Measurements from ENCODE around the gene ALOX15B.
"Not testable (repeated sequence)": the region's sequence is repeated elsewhere in the genome, so short reads cannot be mapped to it uniquely, and the experiment has no call there.

The ALOX15B gene

DNA sequence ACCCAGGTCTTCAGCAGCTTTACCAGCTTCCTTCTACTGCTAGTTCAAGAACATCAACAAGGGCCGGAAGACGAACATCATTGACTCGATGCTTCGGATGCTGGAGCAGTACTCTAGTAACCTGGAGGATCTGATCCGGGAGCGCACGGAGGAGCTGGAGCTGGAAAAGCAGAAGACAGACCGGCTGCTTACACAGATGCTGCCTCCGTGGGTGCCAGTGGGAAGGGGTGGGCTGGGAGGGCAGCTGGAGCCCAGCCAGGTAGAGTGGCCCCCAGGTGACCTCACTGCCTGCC, 24.4 kb upstream of the ALOX15B start:
- no peak for FAIRE-seq

GRCh38 chr17:8015236-8015956, 23.5 kb upstream of the ALOX15B start:
- FAIRE-seq, result no peak

DNA sequence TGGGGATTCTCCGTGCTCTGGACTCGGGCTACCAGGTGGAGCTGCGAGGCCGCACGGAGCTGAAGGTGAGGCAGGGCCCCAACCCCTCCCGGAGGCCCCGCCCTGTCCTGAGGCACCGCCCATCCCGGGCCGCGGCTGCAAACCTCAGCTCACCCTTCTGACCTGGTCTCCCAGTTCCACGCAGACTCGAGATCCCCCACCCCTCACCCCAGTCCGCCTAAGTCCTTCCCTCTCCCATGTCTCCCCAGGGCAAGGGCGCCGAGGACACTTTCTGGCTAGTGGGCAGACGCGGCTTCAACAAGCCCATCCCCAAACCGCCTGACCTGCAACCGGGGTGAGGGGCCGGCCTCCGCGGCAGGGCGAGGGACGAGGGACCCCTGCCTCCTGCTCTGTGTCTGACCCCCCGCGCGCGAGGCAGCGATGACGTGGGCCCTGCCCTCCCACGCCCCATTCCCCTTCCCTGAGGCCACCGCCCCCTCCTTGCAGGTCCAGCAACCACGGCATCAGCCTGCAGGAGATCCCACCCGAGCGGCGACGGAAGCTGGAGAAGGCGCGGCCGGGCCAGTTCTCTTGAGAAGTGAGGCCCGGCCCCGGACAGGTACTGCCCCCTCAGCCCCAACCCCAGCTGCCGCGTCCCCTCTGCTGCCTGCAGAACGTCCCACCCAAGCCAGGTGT, 22.8 kb upstream of the ALOX15B start:
- no peak for FAIRE-seq

DNA sequence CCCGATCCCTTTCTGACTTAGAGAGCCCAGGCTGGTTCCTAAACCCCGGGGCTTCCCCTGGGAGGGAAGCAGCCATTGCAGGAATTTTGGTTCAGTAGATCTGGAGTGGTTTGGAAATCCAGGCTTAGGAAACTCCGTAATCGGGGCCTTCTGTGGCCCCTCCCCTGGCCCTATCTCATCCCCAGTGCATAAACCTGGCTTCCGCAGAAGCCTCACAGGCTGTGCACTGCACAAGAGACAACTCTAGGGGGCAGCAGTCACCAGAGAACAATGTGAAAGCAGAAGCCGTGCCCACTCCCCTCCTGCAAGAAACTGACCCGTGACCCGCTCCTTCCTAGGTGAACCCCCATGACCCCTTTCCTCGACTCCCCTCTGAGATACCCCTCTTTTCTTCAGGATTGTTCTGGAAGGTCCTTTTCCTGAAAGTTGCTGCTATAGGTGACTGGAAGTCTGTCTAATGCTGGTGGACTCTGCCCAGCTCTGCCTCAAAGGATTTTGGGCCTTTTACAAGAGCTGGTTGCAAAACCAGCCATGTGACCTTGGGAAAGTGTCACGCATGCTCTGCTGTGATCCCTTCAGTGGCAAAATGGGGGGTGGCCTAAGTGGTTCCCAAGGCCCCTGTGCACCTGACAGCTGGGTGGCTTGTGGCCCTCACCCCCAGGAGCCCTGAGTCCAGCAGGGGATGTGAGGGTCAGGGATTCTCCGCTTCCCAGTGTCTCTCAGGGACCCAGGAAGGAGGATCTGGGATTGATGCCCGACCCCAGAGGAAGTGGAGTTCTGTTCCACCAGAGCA, 22.0 kb upstream of the ALOX15B start:
- no peak for FAIRE-seq

DNA sequence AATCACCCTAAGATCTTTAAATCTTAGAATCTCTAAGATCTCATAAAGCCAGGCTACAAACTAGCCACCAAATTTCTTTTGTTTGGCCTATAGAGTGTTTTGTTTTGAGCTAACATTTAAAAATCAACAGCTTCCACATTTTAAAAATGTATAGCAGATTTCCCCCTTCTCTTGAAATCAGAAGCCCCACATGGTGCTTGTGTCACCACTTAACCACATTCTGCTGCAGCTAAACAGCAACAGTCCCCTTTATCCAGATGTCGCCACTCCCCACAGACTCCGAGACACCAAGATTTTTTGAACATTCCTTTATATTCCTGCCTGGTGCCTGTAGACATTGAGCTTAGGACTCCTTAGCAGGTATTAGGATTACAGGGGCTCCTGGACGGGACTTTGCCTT, 20.4 kb upstream of the ALOX15B start:
- no peak for FAIRE-seq

- no peak for FAIRE-seq
These were observed 19.7 kb upstream of the ALOX15B start for GRCh38 chr17:8019166-8019565.

GRCh38 chr17:8019665-8020650, 18.9 kb upstream of the ALOX15B start:
- FAIRE-seq, result no peak

- no peak for FAIRE-seq
These were observed 17.9 kb upstream of the ALOX15B start for GRCh38 chr17:8020776-8021564.

- no peak for FAIRE-seq
These were observed 17.1 kb upstream of the ALOX15B start for GRCh38 chr17:8021565-8022359.

DNA sequence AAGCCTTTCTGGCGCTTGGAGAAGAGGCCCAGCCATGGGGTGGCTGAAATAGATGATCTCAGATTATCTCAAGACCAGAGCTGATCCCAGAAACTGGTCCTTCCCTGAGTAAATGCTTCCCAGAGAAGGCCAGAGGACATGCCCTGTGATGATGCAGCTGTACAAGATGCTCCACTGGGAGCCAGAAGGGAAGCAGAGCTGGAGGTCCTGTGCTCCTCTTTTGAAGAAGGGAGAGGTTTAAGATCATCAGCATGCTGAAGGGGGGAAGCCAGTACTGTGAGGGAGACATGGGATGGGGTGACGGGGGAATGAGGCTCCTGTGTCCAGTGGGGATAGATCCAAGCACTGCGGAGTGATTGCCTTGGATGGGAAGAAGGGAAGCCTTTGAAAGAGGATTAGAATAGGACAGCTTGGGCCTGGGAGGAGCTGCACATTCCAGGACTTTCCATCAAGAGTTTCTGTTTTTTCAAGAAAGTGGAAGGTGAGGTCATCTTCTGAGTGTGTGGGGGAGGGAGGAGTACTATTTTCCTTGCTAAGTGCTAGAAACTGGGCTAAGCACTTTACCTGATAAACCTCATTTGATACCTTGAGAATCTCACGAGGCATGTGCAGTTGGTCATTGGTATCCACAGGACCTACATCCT, 16.4 kb upstream of the ALOX15B start:
- FAIRE-seq, result no peak

DNA sequence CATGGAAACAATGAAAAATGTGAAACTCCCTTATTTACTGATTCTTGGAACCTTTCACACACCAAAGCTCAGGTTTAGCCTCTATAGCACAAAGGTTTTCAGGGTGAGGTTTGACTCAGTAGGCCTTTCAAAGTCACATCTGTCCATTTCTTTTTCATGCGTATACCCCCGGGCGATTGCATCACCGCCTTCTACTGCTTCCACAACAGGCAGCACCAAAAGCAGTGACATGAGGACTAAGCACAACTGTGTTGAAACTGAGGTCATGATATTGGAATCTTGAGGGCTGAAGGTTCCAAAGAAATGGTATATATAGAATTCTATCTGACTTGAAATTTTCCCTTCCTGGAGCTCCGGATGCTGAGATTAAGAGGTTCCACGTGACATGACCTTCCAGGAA, 14.7 kb upstream of the ALOX15B start:
- not testable (repeated sequence) for FAIRE-seq

DNA sequence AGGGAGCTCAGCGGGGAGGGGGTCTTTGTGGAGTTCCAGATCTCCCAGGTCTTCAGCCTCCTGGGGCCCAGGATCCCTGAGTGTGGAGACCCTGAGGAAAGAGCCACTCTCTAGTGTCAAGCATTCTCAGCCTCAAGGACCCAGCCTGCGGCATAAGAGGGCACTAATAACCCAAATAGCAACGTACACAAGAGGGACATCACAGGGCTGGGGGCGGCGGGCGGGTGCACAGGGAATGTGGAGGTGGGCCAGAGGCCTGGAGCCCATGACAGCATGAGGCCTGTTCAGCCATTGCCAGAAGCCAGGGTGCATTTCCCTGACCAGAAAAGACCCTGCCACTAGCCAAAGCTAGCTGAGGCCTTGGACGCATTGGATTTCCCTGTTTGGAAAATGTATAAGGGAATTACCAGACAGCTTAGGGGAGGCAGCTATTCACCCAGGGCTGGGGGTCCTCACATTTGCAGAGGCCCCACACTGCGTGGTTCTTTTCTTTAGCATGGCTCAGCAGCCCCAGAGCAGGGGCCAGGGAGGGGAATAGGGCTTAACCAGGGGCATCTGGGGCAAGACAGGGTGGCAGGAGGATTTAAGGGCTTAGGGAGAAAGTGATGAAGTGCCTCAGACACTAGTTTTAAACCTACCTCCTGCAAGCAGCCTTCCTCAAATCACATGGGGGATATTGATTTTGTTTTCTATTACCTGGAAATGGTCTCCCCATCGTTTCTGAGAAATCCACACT, 13.5 kb upstream of the ALOX15B start:
- FAIRE-seq, result no peak

- no peak for FAIRE-seq
These were observed 9.7 kb upstream of the ALOX15B start for GRCh38 chr17:8029121-8029520.

DNA sequence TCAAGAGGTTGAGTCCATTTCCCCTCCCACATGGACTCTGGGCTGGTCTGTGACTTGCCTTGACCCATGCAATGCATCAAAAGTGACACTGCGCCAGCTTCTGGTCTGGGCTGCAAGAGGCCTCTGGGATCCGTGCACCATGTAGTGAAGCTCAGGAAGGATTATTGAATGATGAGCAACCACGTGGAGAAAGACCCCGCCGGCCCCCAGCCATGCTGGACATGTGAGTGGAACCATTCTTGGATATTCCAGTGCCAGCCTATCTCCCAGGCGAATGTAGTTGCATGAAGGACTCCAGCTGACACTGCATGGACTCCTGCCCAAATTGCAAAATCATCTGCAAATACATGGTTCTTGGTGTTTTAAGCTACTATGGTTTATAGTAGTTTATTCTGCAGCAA, 7.6 kb upstream of the ALOX15B start:
- FAIRE-seq, result no peak

- no peak for FAIRE-seq
These were observed 6.9 kb upstream of the ALOX15B start for GRCh38 chr17:8031950-8032349.

DNA sequence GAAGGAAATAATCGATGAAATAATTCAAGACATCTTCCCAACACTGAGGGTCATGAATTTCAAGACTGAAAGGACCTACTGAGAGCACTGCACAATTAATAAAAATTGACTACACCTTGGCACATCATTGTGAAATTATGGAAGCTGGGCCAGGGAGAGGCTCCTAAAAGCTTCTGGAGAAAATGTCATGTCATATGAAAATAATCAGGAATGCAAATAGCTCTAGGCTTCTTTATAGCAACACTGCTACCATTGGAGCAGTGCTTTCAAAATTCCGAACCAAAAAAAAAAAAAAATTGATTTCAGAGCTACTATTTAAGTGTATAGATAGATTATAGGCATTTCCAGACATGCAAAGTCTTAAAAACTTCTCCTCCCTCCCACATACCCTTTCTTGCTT, 6.4 kb upstream of the ALOX15B start:
- FAIRE-seq, result no peak

- no peak for FAIRE-seq
These were observed 831 bp downstream of the ALOX15B start for GRCh38 chr17:8039611-8040168.

DNA sequence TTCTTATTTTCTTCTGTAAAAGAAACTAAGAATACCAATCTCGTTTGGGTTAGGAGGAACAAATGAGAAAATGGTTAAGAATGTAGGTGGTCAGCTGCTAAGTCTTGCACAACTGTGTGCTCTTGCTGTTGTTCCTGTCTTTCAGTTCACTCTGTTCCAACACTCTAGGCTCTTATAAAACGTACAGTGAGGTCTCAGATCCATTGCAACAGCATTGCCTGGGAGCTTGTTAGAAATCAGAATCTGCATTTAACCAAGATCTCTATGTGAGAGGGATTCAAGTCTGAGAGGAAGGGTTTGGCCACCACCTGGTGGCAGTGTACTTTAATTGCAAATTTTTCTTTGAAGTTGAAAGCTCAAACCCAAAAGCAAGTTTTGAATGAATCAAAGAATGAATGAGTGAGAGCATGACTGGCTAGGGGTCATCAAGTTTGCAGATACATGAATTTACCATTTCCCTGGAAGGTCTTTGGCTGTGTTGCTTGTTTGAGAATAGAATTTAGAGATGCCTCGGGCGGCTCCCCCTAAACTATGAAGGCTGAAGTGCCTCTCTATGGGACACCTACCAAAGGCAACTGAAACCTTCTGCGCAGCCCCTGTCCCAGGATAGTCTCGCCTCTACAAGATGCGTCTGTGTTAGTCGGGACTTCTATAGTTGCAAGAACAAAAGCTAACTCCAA, 2.5 kb downstream of the ALOX15B start:
- FAIRE-seq, result peak; percentile 86

GRCh38 chr17:8041979-8042378, 3.1 kb downstream of the ALOX15B start:
- no peak for FAIRE-seq
